GM10266 (cell line): ENCODE results near the gene SVIL.
A peak's percentile ranks its signal among the peaks of the same experiment; 100 is the strongest.
"Not testable (repeated sequence)": the region's sequence is repeated elsewhere in the genome, so short reads cannot be mapped to it uniquely, and the experiment has no call there.

Experiments
- DNase-seq: peaks from one replicate; pipeline ENCODE4 v3.0.0; 2012; ENCODE audit errors: extremely low spot score
- TF ChIP-seq, protein P1 (sequence below): IDR thresholded peaks from 2 replicates; pipeline ENCODE4 v1.5.1; 2012; ENCODE audit warnings: mild to moderate bottlenecking, low read depth; ENCODE audit not compliant: control insufficient read depth, insufficient read depth; ENCODE audit errors: missing control alignments

SVIL gene

DNA sequence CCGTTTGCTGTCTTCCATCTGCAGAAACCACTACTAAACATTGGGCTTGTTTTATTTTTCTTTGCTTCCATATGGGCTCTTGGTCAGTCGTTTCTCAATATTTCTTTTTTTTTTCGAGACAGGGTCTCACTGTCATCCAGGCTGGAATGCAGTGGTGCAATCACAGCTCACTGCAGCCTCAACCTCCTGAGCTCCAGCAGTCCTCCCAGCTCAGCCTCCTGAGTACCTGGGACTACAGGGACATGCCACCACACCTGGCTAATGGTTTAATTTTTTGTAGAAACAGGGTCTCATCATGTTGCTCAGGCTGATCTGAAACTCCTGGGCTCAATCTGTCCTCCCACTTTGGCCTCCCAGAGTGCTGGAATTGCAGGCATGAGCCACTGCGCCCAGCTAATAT is 182.8 kb downstream of the SVIL start:
- TF ChIP-seq, protein P1, sequence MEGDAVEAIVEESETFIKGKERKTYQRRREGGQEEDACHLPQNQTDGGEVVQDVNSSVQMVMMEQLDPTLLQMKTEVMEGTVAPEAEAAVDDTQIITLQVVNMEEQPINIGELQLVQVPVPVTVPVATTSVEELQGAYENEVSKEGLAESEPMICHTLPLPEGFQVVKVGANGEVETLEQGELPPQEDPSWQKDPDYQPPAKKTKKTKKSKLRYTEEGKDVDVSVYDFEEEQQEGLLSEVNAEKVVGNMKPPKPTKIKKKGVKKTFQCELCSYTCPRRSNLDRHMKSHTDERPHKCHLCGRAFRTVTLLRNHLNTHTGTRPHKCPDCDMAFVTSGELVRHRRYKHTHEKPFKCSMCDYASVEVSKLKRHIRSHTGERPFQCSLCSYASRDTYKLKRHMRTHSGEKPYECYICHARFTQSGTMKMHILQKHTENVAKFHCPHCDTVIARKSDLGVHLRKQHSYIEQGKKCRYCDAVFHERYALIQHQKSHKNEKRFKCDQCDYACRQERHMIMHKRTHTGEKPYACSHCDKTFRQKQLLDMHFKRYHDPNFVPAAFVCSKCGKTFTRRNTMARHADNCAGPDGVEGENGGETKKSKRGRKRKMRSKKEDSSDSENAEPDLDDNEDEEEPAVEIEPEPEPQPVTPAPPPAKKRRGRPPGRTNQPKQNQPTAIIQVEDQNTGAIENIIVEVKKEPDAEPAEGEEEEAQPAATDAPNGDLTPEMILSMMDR: no peak
- no peak for DNase-seq

DNA sequence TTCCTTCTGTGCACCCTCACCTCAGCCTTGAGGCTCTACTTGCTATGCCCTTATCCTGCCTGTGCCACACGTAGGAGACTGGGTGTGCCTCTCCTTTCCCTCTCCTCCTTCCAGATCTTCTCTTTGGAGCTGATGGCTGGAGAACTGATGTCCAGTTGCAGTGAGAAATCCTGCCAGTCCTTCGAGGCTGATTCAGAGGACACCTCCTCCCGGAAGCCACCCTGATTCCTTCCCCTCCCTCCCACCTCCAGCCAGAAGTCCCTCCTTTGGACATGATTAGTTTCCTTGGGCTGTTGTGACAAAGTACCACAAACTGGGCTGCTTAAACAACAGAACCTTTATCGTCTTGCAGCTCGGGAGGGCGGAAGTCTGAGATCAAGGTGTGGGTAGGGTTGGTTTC is 184.4 kb downstream of the SVIL start:
- TF ChIP-seq, protein P1: no peak
- no peak for DNase-seq

DNA sequence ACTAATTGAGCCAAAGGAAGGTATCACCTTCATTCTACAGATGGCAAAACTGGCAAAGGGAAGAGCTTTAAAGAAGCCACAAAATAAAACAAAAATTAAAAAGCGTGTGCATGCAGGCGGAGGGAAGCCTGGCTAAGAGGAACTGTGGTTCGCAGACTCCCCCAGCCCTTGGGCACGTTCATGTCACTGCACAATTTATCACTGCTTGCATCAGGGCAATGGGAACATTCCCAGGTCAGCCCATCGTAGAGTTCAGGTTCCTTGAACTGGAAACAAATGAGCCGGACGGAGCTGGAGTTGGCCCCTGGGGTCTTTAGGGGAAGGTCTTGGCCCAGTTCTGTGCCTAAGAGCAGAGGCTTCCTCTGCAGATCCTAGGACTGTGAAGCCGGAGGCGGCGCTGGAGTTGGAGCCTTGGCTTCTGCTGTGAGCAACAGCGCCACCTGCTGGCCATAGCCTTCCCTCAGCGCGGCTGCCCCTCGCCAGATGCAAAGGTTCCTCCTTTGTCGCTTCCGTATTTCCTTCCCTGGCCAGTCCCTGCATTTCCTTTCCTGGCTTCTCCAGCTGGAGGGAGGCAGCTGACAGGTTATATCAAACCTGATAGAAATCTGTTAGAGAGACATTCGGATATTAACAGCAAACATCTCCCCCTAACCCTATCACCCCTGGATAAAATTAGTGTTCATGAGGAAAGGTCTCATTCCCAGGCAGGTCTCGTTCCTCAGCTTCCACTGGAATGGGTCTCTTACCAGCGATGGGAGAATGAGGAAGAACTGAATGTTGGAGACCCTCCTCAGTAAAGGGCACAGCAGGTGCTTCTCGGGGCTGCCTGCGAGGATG is 185.8 kb downstream of the SVIL start:
- DNase-seq: peak; percentile 53
- TF ChIP-seq, protein P1: peak; percentile 81

DNA sequence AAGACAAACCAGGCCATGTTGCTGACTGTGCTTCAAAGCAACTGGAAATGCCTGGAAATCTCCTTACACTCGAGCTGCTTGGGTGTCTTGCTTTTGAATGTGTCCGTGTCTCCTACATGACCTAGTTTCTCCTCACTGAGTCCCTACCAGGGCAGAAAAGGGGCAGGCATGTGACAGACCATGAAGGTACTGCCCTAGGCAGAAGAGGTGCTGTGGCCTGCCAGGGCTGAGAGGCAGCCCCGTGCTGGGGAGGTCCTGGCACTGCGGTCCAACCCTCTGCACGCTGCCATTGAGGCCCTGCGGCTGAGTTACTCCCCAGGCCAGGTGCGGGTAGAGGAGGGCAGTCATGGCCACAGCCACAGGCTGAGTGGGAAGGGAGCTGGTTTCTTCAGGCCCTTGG is 186.6 kb downstream of the SVIL start:
- TF ChIP-seq, protein P1: no peak
- no peak for DNase-seq

DNA sequence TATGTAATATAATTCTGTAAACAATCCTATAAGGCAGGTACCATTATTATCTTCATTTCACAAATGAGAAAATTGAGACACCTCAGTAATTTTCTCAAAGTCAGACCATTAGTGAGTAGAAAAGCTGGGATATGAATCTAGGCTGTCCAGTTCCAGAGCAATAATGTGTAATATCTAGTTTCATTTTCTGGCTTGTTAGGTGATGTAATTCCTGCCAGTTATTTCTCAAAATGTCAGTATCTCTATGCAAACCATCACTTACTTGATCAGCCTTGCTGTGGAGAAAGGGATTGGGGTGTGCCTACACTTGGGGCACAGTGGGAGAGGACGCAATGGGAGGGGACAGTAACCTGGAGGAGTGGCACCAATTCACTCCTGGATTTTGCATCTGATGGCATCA is 188.4 kb downstream of the SVIL start:
- no peak for DNase-seq
- TF ChIP-seq, protein P1: no peak

DNA sequence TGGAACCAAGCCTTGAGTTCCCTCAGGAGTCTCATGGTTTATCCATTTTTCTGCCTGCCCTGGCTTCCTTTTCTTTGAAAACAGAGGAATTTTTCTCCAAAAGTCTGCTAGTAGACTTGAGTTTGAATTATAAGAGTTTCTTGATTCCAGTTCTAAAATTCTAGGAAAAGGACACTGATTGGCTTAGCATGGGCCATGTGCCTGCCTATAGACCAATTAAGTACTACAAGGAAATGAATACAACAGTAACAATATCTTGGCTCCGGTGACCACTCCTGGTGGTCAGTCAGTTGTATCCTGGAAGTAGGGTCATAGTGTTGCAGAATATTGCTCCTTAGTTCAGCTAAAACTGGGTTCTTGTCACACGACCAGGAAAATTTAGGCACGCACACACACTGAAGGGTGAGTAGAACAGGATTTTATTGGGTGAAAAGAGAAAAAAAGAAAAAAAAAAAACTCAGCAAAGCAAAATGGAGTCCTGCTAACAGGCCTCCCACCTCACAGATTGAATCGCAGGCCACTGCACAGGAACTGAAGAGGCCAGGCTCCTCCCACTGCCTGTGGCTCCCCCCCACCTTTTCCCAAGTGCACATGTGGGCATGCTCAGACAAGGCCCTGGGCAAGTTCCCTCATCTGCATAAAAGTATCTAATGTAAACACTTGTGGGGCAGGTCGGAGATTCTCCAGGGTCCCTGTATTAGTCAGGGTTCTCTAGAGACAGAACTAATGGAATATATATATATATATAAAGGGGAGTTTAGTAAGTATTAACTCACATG is 190.8 kb downstream of the SVIL start:
- no peak for DNase-seq
- TF ChIP-seq, protein P1: no peak

DNA sequence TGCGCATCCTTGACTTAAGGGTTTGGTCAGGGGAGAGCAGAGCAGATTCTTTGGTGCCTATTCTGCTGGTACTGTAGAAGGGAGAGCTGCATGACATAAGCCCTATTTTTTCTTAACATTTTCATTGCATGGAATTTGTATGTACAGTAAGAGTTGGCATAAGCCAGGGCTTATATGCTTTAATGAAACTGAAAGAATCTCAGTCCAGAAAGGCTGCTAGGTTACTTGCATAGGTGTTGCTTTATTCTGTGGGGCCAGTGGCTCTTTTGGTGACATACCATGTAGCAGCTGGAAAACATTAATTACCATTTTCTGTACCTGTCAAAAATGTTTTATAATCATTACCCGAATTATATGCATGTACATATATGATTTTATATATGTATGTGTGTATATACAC is 193.8 kb downstream of the SVIL start:
- no peak for DNase-seq
- TF ChIP-seq, protein P1: no peak

DNA sequence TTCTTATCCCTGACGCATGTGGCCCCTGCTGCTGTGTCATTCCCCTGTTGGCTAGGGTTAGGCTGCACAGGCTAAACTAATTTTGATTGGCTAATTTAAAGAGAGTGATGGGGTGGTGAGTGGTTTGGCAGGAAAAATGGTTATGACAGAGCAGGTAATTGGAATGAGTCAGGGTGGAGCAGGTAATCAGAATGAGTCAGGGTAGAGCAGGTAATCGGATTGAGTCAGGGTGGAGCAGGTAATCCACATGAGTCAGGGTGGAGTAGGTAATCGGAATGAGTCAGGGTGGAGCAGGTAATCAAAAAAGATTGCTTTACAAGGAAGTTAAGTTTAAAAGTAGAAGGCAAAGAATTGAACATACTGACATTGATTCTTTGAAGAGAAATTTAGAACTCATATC is 195.8 kb downstream of the SVIL start:
- not testable (repeated sequence) for DNase-seq
